IPS-18c (cell line): ENCODE results near the gene AQR.

Experiments used
- H3K4me3 ChIP-seq: 2 replicates; pipeline ENCODE4 v1.7.0; 2013; ENCODE audit warnings: low read depth, mild to moderate bottlenecking, low read length, moderate library complexity; ENCODE audit not compliant: insufficient read depth
- H3K9me3 ChIP-seq: one replicate; pipeline ENCODE4 v1.6.1; 2013; ENCODE audit warnings: mild to moderate bottlenecking, low read length, moderate library complexity; ENCODE audit not compliant: control insufficient read depth, insufficient read depth

Gene AQR

GRCh38 chr15:34900748-34901147, 68.8 kb downstream of the AQR start:
- no peak overlapping the region for H3K4me3 ChIP-seq
- H3K9me3 ChIP-seq: no peaks in the 10 kb centered on the region

- no peaks in the 10 kb centered on the region for H3K9me3 ChIP-seq
These were observed 73.4 kb downstream of the AQR start for GRCh38 chr15:34896183-34896582.

GRCh38 chr15:34893967-34894366, 75.6 kb downstream of the AQR start:
- no peak overlapping the region for H3K4me3 ChIP-seq
- no peaks in the 10 kb centered on the region for H3K9me3 ChIP-seq

More at GRCh38 chr15:34896183-34896582, 73.4 kb downstream of the AQR start:
- no peak overlapping the region for H3K4me3 ChIP-seq

GRCh38 chr15:34892963-34893591, 76.5 kb downstream of the AQR start:
- no peaks in the 10 kb centered on the region for H3K9me3 ChIP-seq

GRCh38 chr15:34890424-34890823, 79.1 kb downstream of the AQR start:
- no peak overlapping the region for H3K4me3 ChIP-seq
- no peaks in the 10 kb centered on the region for H3K9me3 ChIP-seq

More at GRCh38 chr15:34892963-34893591, 76.5 kb downstream of the AQR start:
- no peak overlapping the region for H3K4me3 ChIP-seq

- Histone ChIP-seq H3K4me3 (no peak overlapping the region), H3K9me3 (no peaks in the 10 kb centered on the region)
These were observed 80.1 kb downstream of the AQR start for GRCh38 chr15:34889476-34889875.

GRCh38 chr15:34886134-34886533, 83.4 kb downstream of the AQR start:
- no peaks in the 10 kb centered on the region for H3K9me3 ChIP-seq
- H3K4me3 ChIP-seq: no peak overlapping the region

- H3K9me3 ChIP-seq: no peaks in the 10 kb centered on the region
- H3K4me3 ChIP-seq: no peak overlapping the region
These were observed 85.9 kb downstream of the AQR start for GRCh38 chr15:34883633-34884032.

- no peak overlapping the region for H3K4me3 ChIP-seq
- H3K9me3 ChIP-seq: no peaks in the 10 kb centered on the region
These were observed 86.5 kb downstream of the AQR start for GRCh38 chr15:34883042-34883441.

GRCh38 chr15:34879107-34879506, 90.4 kb downstream of the AQR start:
- no peaks in the 10 kb centered on the region for H3K9me3 ChIP-seq
- H3K4me3 ChIP-seq: no peak overlapping the region

- no peaks in the 10 kb centered on the region for H3K9me3 ChIP-seq
These were observed 92.9 kb downstream of the AQR start for GRCh38 chr15:34876640-34877039.

GRCh38 chr15:34869110-34869509, 100.4 kb downstream of the AQR start:
- Histone ChIP-seq H3K9me3 (no peaks in the 10 kb centered on the region), H3K4me3 (no peak overlapping the region)

More at GRCh38 chr15:34876640-34877039, 92.9 kb downstream of the AQR start:
- no peak overlapping the region for H3K4me3 ChIP-seq

GRCh38 chr15:34865531-34865930, 104.0 kb downstream of the AQR start:
- H3K4me3 ChIP-seq: no peak overlapping the region
- no peaks in the 10 kb centered on the region for H3K9me3 ChIP-seq

GRCh38 chr15:34861214-34861613, 108.3 kb downstream of the AQR start:
- Histone ChIP-seq H3K4me3 (no peak overlapping the region), H3K9me3 (no peaks in the 10 kb centered on the region)

GRCh38 chr15:34855893-34856292, 113.6 kb downstream of the AQR start:
- H3K4me3 ChIP-seq: no peak overlapping the region
- H3K9me3 ChIP-seq: no peaks in the 10 kb centered on the region

GRCh38 chr15:34855413-34855812, 114.1 kb downstream of the AQR start:
- Histone ChIP-seq H3K4me3 (no peak overlapping the region), H3K9me3 (no peaks in the 10 kb centered on the region)

GRCh38 chr15:34854232-34854631, 115.3 kb downstream of the AQR start:
- Histone ChIP-seq H3K4me3 (no peak overlapping the region), H3K9me3 (no peaks in the 10 kb centered on the region)

GRCh38 chr15:34853001-34853758, 116.4 kb downstream of the AQR start:
- Histone ChIP-seq H3K9me3 (no peaks in the 10 kb centered on the region), H3K4me3 (no peak overlapping the region)
